HUES64 (cell line): ENCODE data around the gene ARID2. TPM values are rescaled to one million over a fixed set of nuclear protein-coding genes. Genes with fewer than 3 reads are reported as not detected.
A peak's percentile ranks its signal among the peaks of the same experiment; 100 is the strongest.

Source experiments
- H3K27ac ChIP-seq: 2 replicates; pipeline ENCODE4 v1.7.0; 2013; ENCODE audit warnings: low read depth, low read length, inconsistent platforms
- H3K27me3 ChIP-seq: 2 replicates; pipeline ENCODE4 v1.6.1; 2013; ENCODE audit warnings: mild to moderate bottlenecking, low read length; ENCODE audit not compliant: insufficient read depth
- H3K36me3 ChIP-seq: 2 replicates; pipeline ENCODE4 v1.6.1; 2013; ENCODE audit warnings: mild to moderate bottlenecking, low read length; ENCODE audit not compliant: insufficient read depth
- H3K4me1 ChIP-seq: 2 replicates; pipeline ENCODE4 v1.6.1; 2013; ENCODE audit warnings: mild to moderate bottlenecking, low read length, moderate library complexity; ENCODE audit not compliant: insufficient read depth
- H3K4me3 ChIP-seq: 2 replicates; pipeline ENCODE4 v1.5.1; 2013; ENCODE audit warnings: mild to moderate bottlenecking, low read length, moderate library complexity
- H3K9ac ChIP-seq: 2 replicates; pipeline ENCODE4 v1.6.1; 2013; ENCODE audit warnings: mild to moderate bottlenecking, low read depth, low read length
- H3K9me3 ChIP-seq: 2 replicates; pipeline ENCODE4 v1.6.1; 2013; ENCODE audit warnings: low read depth, low read length; ENCODE audit not compliant: insufficient read depth
- WGBS: fragments of 150-250, 120-280 bp; methylation state at CpG from one replicate; pipeline ENCODE4 v1.1.7; 2013; ENCODE audit warnings: missing lambda C conversion rate; 5-methylcytosine and 5-hydroxymethylcytosine counted together
- polyA plus RNA-seq, 2 experiments: library from polyadenylated mRNA; stranded (reverse); fragments of 50-300 nt; gene quantifications; one replicate each; pipeline ENCODE4 v1.2.3, GENCODE V29; 2013

The ARID2 gene
- 22.0 TPM for polyA plus RNA-seq (2013, experiment 1 of 2)
- polyA plus RNA-seq (2013, experiment 2 of 2), result 23.6 TPM

DNA sequence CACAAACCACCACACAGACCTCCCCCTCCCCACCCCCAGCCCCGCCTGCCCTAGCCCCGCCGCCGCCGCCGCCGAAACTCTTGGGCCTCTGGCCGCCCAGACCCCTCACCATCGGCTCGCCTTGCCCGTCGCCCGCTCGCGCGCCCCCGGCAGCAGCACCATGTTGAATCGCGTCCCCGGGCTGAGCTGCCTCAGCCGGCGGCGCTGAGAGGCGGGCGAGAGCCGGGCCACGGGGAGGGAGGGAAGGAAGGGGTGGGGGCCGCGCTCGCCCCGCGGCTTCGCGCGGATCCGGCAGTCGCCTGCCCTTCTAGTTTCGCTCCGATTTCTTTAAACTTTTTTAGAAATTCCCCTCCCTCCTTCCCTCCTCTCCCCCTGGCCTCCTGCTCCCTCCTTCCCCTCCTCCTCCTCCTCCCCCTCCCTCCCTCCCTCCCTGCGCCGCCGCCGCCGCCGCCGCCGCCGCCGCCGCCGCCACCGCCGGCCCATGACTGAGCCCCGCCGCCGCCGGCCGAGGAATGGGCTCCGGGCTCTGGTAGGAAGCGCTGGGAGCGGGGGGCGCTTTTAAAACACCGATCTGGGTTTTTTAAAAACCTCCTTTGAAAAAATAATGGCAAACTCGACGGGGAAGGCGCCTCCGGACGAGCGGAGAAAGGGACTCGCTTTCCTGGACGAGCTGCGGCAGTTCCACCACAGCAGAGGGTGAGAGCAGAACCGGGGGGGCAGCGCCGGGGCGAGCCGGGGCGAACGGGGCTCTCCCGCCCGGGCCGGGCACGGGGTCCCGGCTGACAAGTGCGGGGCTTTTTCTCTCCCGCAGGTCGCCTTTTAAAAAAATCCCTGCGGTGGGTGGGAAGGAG lies at the start of gene ARID2:
Gene ARID2, plus strand, starts transcription at position 474 of the 851 bp plus-strand sequence. Its CDS starts 131 bp downstream, at position 605.
- peak within 1 kb of the TSS; percentile 95 for H3K9ac ChIP-seq
- 1% methylated on average over 73 of the region's 88 CpGs for WGBS
- no peaks in the 10 kb centered on the region for H3K9me3 ChIP-seq
- peak within 1 kb of the TSS; percentile 98 for H3K4me3 ChIP-seq
- peak within 1 kb of the TSS; percentile 98 for H3K27ac ChIP-seq
- peaks cover 35% of the 10 kb centered on the region for H3K4me1 ChIP-seq
- no peaks in the 10 kb centered on the region for H3K27me3 ChIP-seq
- H3K36me3 ChIP-seq, result peaks cover 22% of the 10 kb centered on the region

DNA sequence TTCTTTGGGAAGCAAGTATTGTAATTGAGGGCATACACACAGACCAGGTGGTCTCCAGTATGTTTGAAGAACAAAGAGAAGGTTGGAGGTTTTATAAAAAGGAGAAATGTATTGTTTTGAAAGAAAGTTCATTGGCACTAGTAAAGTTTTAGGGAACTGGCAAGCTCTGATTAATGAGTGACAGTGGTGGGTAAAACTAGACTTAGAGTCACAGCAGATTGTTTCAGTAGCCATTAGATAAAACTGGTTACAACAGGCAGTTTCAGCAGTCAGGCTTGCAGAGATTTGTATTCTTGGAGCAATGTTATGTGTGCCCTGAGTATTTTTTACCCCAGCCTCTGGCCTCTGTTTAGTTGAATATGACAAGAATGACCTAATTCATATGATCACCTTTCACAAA lies 49.1 kb upstream of the ARID2 start:
- H3K27ac ChIP-seq, result no peak overlapping the region
- no peaks in the 10 kb centered on the region for H3K27me3 ChIP-seq
- no peak overlapping the region for H3K9ac ChIP-seq

DNA sequence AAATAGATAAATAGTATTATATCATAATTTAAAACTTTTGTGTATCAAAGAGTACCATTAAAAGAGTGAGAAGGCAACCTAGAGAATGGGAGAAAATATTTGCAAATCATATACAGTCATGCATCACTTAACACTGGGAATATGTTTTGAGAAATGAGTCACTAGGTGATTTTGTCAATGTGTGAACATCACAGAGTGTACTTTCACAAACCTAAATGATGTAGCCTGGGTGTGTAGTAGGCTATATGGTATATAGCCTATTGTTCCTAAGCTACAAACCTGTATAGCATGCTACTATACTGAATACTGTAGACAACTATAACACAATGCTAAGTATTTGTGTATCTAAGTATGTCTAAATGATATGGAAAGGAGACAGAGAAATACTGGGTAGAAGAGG lies 48.0 kb upstream of the ARID2 start:
- Histone ChIP-seq H3K4me1 (no peaks in the 10 kb centered on the region), H3K4me3 (no peak overlapping the region), H3K9ac (no peak overlapping the region), H3K36me3 (no peaks in the 10 kb centered on the region), H3K27ac (no peak overlapping the region), H3K9me3 (no peaks in the 10 kb centered on the region), H3K27me3 (no peaks in the 10 kb centered on the region)

More for the DNA sequence above, 49.1 kb upstream of the ARID2 start:
- H3K4me1 ChIP-seq, result no peaks in the 10 kb centered on the region
- no peaks in the 10 kb centered on the region for H3K36me3 ChIP-seq
- H3K9me3 ChIP-seq, result no peaks in the 10 kb centered on the region
- H3K4me3 ChIP-seq, result no peak overlapping the region

DNA sequence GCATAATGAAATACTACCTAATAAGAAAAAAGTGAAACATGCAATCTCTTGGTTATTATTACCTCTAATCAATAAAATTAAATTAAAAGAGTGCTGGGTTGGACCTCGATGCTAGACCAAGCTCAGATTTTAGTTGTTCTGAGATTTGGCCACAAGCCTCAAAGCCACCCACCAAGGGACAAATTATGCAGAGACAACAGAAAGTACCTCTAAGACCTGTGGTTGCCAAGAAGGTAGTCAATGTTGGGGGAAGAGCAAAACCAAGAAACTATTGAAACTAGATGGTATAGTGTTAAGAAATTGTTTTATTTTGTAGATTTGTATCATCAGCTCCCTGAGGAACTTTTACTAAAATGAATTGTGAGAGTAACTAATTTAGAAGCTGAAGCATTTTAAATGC lies 43.8 kb upstream of the ARID2 start:
- Histone ChIP-seq H3K36me3 (no peaks in the 10 kb centered on the region), H3K27ac (no peak overlapping the region), H3K9ac (no peak overlapping the region), H3K9me3 (no peaks in the 10 kb centered on the region), H3K4me1 (no peaks in the 10 kb centered on the region; the same call in 1 of the 2 replicates), H3K4me3 (no peak overlapping the region), H3K27me3 (no peaks in the 10 kb centered on the region)
- WGBS, result 100% methylated on average over 1 of the region's 1 CpG

DNA sequence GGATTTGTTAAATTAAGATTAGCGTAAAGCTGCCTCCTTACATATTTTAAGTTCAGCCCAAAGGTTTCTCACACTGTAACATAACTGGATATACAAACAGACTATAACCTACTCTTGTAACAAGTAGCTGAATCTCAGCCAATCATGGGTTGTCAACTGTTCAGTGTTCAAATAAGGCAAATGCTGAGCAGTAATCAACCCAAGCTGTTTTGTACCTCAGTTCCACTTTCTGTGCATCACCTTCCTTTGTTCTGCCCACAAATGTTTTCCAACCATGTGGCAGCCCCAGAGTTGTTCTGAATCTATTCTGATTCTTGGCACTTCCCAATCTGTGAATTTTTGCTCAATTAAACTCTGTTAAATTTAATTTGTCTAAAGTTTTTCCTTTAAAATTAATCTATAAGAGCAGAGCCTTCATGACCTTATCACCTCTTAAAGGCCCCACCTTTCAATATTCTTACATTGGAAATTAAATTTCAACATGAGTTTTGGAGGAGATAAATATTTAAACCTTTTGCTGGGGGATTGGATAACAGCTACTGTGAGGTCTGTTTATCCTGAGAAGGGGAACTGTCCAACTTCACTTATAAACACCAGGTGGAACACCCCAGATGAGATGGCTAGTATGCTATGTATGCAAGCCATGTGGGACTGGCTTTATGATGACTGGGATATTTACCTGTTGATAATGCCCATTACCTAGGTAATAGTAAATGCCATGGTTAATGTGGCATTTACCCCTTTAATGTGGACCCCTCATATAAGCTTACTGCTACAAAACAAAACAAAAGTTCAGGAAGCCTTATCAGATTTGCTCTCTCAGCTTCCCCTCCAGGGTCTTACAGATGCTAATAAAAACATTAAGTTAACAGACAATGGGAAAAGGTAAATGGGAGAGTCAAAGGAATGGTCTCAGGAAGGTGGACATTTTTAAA lies 42.2 kb upstream of the ARID2 start:
- no peak overlapping the region for H3K27ac ChIP-seq
- 100% methylated on average over 1 of the region's 1 CpG for WGBS
- no peaks in the 10 kb centered on the region for H3K36me3 ChIP-seq
- no peaks in the 10 kb centered on the region for H3K27me3 ChIP-seq
- no peak overlapping the region for H3K4me3 ChIP-seq
- no peaks in the 10 kb centered on the region for H3K9me3 ChIP-seq
- no peak overlapping the region for H3K9ac ChIP-seq
- H3K4me1 ChIP-seq, result no peaks in the 10 kb centered on the region; the same call in 1 of the 2 replicates

DNA sequence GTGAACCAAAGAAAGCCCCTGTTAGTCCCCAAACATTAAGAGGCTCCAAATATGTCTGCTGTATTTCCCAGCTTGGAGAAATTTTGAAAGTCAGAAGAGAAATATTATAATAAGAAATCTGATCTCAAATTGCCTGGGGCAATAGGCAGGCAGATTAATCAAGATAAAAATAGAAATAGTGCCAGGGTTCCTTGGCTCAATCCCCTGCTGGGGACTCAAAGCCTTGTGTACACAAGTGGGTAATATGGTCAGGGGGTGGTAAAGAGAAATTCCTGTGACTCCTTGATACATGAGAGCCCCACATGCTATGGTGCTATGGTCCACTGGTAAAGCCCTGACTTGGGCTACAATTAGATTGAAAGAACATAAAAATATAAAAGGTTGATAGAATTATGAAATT lies 41.3 kb upstream of the ARID2 start:
- H3K27me3 ChIP-seq, result no peaks in the 10 kb centered on the region
- no peak overlapping the region for H3K27ac ChIP-seq

GRCh38 chr12:45695035-45695434 lies 34.5 kb upstream of the ARID2 start:
- 94% methylated on average over 2 of the region's 2 CpGs for WGBS
- H3K4me1 ChIP-seq, result no peaks in the 10 kb centered on the region

More for the DNA sequence above, 41.3 kb upstream of the ARID2 start:
- Histone ChIP-seq H3K4me3 (no peak overlapping the region), H3K36me3 (no peaks in the 10 kb centered on the region), H3K9me3 (no peaks in the 10 kb centered on the region), H3K4me1 (no peaks in the 10 kb centered on the region; the same call in 1 of the 2 replicates), H3K9ac (no peak overlapping the region)

GRCh38 chr12:45695606-45696005 lies 33.9 kb upstream of the ARID2 start:
- no peaks in the 10 kb centered on the region for H3K4me1 ChIP-seq
- no peak overlapping the region for H3K4me3 ChIP-seq
- H3K36me3 ChIP-seq, result no peaks in the 10 kb centered on the region
- no peak overlapping the region for H3K9ac ChIP-seq
- no peaks in the 10 kb centered on the region for H3K27me3 ChIP-seq
- H3K9me3 ChIP-seq, result 0 out of 2 replicates have a peak, but pooled peaks cover 6% of the 10 kb centered on the region
- no peak overlapping the region for H3K27ac ChIP-seq

More at GRCh38 chr12:45695035-45695434, 34.5 kb upstream of the ARID2 start:
- Histone ChIP-seq H3K9ac (no peak overlapping the region), H3K36me3 (no peaks in the 10 kb centered on the region), H3K27ac (no peak overlapping the region), H3K9me3 (0 out of 2 replicates have a peak, but pooled peaks cover 6% of the 10 kb centered on the region), H3K27me3 (no peaks in the 10 kb centered on the region), H3K4me3 (no peak overlapping the region)

- 93% methylated on average over 7 of the region's 7 CpGs for WGBS
- no peaks in the 10 kb centered on the region for H3K4me1 ChIP-seq
- no peaks in the 10 kb centered on the region for H3K36me3 ChIP-seq
- H3K9me3 ChIP-seq, result 0 out of 2 replicates have a peak, but pooled peaks cover 6% of the 10 kb centered on the region
- no peaks in the 10 kb centered on the region for H3K27me3 ChIP-seq
- H3K9ac ChIP-seq, result no peak overlapping the region
- no peak overlapping the region for H3K27ac ChIP-seq
- H3K4me3 ChIP-seq, result no peak overlapping the region
These were observed 33.5 kb upstream of the ARID2 start for GRCh38 chr12:45696049-45696448.

- H3K27ac ChIP-seq, result no peak overlapping the region
- no peak overlapping the region for H3K9ac ChIP-seq
- 0 out of 2 replicates have a peak, but pooled peaks cover 6% of the 10 kb centered on the region for H3K9me3 ChIP-seq
- no peak overlapping the region for H3K4me3 ChIP-seq
- H3K36me3 ChIP-seq, result no peaks in the 10 kb centered on the region
- WGBS, result 85% methylated on average over 5 of the region's 6 CpGs
- H3K27me3 ChIP-seq, result no peaks in the 10 kb centered on the region
- no peaks in the 10 kb centered on the region for H3K4me1 ChIP-seq
These were observed 32.1 kb upstream of the ARID2 start for GRCh38 chr12:45697371-45697770.

- H3K27ac ChIP-seq, result no peak overlapping the region
- no peak overlapping the region for H3K9ac ChIP-seq
- 0 out of 2 replicates have a peak, but pooled peaks cover 6% of the 10 kb centered on the region for H3K9me3 ChIP-seq
- H3K36me3 ChIP-seq, result no peaks in the 10 kb centered on the region
- H3K4me1 ChIP-seq, result no peaks in the 10 kb centered on the region
- no peak overlapping the region for H3K4me3 ChIP-seq
- WGBS, result 68% methylated on average over 4 of the region's 4 CpGs
- H3K27me3 ChIP-seq, result no peaks in the 10 kb centered on the region
These were observed 28.2 kb upstream of the ARID2 start for GRCh38 chr12:45701296-45701695.
